Embryonic facial prominence (tissue), 1 donor: ENCODE results near the gene IRF2BPL.
A peak's percentile ranks its signal among the peaks of the same experiment; 100 is the strongest.

Experiments used
- DNase-seq: peaks from one replicate; pipeline ENCODE4 v3.0.0-alpha.2; 2016; ENCODE audit errors: extremely low spot score

Gene IRF2BPL

GRCh38 chr14:77053046-77053841 is 24.7 kb upstream of the IRF2BPL start:
- peak; percentile 61 for DNase-seq

DNA sequence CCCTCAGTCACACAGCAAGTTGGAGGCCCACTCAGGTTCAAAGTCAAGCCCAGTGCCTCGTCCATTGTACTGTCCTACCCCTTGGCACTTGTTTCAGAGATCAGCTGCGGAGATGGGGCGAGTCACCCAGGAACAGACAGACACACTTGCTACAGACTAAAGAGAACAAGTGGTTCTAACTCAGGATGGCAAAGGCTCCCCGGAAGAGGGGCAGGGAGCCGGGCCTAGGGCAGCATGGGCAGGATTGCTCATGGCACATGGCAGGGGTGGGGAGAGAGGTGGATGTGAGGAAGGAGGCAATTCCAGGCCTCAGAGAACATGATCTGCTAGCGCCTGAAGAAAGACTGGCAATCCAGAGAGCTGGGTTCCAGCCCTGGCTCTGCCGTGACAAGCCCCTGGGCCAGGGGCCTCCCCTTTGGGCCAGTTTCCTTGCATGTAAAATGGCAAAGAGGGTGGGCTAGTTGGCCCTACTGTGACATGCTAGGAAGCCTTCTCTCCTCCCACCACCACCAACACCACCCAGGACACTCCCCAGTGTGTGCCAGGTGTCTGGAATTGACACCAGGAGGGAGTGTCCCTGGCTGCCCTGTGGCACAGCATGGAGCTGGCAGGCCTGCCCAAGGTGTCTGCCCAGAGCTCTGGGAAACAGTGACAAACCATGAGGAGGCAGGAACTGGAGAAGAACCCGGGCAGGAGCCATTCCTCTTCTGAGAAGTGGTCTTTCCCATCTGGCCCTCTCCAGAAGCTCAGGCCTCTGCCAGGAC is 24.0 kb upstream of the IRF2BPL start:
- DNase-seq, result no peak

GRCh38 chr14:77051116-77051515 is 22.6 kb upstream of the IRF2BPL start:
- DNase-seq, result no peak

DNA sequence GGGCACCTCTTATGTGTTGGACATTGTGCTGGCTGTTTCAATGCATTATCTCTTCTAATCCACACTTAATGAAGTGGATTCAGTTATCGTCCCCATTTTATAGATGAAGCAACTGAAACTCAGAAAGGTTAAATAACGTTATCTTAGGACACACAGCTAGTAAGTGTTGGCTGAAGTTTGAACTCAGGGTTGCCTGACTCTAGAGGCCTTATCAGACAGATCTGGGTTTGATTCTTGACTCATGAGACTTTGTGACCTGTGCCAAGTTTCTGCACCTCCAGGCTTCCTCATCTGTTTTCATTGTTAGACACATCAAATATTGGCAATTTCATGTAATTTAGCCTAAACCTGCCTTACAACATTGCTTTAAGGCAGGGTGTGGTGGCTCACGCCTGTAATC is 18.2 kb upstream of the IRF2BPL start:
- DNase-seq, result no peak

DNA sequence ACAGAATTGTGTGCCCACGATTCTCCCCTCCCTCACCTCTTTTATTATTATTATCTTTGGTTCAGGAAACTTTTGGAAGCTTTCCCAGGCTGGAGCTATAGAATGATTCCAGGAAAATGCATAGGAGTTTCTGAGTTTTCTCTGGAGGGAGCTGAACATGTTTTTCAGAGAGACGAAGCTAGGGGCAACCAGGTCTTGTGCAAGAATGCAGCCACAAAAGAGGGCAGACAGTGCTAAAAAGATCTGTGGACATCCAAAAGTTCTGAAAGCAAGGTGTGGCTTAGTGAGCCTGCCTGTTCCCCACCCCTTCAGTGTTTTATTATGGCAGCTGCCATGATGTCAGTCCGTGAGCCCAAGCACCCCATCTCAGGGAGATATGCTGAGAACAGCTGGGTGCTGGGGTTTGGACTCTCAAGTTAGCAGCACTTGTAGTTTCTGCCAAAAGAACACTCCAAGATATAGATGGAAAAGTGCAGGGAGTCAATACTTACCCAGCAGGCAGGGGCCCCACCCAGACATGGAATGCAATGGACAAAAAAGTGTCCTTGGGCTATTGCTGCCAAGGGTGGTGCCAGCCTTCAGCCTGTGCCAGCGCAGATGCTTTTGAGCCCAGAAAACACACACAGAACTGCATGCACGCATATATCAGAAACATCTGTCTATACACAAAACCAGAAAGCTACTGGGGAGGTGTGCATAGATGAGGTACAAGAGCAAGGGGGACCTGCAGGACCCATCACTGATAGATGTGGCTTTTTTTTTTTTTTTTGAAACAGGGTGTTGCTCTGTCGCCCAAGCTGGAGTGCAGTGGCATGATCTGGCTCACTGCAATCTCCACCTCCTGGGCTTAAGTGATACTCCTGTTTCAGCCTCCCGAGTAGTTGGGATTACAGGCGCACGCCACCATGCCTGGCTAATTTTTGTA is 17.0 kb upstream of the IRF2BPL start:
- no peak for DNase-seq

DNA sequence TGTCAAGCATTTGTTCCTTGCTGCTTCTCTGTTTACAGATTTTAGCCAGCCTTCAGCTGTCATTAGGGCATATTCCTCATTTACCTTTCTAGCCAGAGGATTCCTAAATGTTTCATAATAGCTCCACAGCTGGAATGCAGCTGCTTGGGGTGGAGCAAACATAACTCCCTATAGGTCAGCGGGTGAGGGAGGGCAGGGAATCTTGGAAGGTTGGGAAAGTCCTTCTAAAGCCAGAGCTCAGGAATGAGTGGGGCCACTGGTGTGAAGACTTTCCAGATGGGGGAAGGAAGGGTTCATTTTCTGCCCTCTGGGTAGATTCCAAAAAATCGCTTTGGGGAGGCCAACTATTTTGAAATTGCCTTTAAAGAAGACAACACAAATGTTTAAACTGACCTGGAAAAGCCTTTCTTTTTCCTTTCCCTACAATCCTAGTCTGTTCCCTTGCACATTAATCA is 16.3 kb upstream of the IRF2BPL start:
- no peak for DNase-seq

DNA sequence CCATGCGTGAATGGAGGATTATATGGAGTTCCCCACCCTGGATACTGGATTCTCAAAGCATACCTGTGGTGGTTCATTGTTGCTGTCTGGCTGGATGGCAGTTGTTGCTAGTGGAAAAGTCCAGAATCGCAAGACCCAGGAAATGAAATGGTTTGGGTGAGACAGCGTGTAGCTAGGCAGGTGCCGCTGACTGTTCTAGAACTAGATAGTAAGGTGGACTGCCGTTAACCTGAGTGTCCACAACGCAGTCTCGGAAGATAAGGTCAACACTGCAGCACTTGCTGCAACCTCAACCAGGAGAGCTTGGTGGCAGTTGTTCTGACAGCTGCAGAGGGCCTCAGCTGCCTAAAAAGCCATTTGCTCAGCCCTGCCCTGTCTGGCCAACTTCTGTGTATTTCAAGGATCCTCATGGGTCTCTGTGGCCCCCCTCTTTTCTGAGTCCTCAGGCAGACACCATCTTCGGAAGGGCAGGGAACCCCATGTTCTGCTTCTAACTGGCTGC is 15.5 kb upstream of the IRF2BPL start:
- no peak for DNase-seq

GRCh38 chr14:77043177-77043983 is 14.9 kb upstream of the IRF2BPL start:
- DNase-seq, result peak; percentile 72

DNA sequence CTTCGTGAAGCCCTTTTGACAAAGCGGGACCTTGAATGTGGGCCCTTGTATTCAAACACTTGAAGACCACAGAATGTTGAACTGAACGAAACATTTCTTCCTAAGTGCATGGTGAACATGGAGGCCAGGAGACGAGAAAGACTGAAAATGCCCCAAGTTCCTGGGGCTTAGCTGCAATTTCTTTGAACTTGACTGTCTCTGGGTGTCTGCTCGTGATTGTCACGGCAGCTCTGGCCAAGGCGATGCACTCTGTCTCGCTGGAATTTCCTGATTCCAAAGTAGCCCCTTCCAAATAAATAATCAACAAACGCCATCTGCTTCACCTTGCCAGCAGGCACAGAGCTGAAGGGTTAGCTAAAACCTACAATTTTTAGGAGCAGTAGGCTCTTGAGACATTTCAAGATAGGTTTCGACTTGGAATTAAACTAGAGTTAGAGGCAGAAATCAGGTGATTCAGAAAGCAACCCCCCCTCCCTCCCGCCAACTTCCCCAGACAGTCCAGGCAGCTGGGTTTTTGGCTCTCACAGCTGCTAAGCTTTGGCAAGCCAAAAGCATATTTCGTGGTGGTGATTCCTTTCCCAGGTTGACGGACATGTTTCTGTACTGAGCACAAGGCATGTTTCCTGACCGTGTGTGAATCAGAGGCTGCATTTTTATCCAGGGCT is 13.5 kb upstream of the IRF2BPL start:
- DNase-seq, result no peak

DNA sequence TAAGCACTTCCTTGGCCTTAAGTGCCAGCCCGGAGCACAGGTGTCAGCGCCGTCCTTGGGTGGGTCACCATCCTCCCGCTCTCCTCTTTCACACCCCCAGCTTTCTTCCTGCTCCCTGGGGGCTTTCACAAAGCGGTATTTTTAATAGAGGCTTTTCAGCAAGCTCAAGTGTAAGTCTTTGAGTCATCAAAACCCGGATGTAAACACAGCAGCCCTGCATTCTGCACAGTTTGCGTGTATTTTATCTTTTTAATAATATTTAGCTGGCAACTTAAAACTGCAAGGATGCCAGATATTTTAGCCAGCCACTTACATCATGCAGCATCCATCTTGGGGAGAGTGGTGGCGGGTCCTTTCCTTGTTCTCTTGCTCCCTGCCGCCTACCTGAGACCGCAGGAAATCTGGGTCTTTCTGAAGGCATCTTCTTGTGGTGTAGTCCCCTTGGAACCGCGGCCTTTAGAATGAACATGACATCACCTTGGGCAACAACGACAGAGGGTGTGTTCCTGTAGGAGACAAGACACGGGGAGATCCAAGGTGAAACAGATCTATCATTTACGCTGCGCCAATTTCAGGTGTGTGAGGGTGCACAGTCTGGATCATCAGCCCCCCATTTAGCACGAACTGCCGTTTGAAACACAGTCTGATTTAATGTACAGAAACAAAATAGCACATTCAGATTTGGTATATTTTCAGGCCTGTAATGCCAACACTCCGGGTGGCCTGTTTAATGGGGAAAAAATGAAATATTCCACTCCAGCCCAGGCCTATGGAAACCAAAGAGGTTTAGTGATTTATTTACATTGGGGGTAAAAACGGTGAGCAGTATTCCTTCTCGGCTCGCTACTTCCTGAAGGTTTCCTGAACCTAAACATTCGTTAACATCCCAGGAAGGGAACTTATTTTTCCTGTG is 12.5 kb upstream of the IRF2BPL start:
- no peak for DNase-seq

DNA sequence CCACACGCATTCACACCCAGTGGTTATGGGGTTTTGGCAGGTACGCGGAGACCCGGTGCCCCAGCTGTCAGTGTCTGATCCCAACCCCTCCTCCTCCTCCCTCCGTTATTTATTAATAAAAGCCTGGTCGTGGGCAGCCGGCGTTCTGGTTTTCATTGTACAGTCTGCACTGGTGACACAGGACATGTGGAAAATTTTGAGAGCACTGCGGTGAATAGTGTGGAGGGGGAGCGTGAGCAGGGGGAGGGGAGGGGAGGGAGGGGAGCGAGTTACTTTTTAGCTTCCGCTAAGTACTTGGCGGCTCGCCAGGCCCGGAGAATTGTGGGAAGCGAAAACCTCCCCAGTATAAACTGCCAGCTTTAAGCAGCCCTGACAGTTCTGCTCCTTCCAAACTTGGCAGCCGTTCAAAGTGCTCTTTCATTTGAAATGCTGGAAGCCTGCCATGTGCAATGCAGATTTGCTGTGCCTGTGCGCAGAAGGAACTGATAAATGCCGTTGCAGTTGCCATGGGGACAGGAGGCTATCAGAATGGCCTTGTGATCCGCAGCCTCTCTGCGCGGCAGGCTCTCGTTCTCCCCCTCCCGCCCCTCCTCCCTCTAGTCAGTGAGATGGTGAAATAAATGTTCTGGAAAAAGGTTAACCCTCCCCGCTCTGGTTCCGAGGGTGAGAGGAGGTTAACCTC is 11.7 kb upstream of the IRF2BPL start:
- DNase-seq, result peak; percentile 100

GRCh38 chr14:77039285-77040058 is 11.0 kb upstream of the IRF2BPL start:
- peak; percentile 71 for DNase-seq

DNA sequence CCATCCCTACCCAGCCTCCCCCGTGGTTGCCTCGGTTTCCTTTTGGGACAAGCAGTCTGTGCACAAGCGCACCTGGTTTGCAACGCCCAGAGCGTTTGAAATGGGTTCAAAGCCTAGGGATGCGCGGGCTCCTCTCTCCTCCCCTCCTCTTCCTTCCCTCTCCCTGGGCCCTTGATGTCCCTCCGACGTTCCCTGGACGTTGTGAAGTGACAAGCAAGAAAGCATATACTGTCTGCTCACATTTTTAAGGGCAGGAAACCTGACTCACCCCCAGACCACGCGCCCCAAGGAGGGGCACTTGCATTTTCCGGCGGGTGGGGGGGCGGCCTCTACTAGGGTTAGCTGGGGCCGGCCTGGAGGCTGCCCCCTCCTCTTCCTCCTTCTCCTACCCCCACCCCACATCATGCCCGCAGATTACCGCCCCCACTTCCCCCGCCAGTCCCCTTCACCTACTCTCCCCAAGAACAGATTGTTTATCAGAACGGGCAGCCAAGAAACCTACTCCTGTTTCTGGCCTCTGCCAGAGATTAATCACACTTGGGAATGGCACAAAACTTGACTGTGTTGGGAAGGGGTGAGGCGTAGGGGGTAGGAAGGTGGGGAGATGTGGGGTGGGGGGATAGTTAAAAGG is 9.5 kb upstream of the IRF2BPL start:
- DNase-seq, result no peak

DNA sequence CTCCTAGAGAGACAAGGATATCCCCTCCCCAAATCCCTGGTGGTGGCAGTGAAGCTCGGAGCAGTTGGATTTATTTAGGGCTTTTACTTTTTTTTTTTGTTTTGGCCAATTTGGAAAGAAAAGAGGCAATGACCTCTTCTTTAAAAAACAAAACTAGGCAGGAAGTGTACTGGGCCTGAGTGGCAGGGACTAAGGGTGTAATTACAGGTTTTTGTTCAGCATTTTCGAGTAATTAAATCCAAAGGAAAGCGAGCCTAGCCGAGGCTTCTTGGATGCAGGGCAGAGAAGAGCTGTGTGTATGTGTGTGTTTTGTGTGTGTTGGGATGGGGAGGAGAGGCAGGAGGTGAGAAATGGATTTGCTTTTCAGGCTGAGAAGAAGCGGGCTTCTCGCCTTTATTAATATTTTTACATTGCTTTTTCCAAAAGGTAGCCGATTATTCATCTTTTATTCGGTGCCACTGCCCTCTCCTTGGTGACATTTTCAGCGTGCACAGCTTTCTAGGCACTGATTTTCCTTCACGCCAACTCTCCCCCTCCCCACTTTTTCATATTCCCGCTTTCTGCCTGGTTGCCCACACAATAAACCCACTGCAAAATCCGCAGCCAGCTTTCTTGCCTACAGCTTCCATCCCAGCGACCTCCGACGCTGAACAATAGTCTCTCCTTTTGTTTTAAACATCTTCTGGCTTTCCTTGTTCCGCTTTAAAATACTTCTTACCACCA is 8.9 kb upstream of the IRF2BPL start:
- DNase-seq, result no peak

- DNase-seq, result no peak
Measured at GRCh38 chr14:77036484-77037214, 8.1 kb upstream of the IRF2BPL start.

DNA sequence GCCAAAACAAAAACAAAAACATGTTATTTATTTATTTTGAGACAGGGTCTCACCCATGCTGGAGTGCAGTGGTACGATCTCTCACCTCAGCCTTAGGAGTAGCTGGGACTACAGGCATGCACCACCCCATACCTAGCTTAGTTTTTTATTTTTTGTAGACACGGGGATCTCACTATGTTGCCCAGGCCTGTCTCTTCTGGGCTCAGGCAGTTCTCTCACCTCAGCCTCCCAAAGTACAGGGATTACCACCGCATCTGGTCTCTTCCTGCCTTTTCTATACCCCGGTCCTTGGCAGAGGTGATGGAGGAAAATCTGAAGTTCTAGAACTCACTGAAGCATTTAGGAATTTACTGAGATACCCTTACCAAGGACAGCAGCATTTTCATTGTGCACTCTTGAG is 6.8 kb upstream of the IRF2BPL start:
- no peak for DNase-seq
